Endothelial cell of umbilical vein (primary cell): ENCODE results near the gene RBM28. TPM values are rescaled to one million over a fixed set of nuclear protein-coding genes. Genes with fewer than 3 reads are reported as not detected.

Experiments
- BruUV-seq: library from RNA; stranded (reverse); fragments of 400-500 nt; replicated peaks from 2 replicates; lab custom pipeline; 2021; lab: Mats Ljungman, UMichigan
- CTCF ChIA-PET: fragments of 300-600, 350-600 bp; sonication (Branson Sonifier 250); formaldehyde crosslinking; loops from one replicate; lab custom pipeline; 2021; ENCODE audit warnings: antibody characterized with exemption, inconsistent platforms; lab: Charles Lee
- POLR2A ChIA-PET: fragments of 300-600, 350-600 bp; sonication (Branson Sonifier 250); formaldehyde crosslinking; loops from one replicate; lab custom pipeline; 2021; ENCODE audit warnings: antibody characterized with exemption, inconsistent platforms; lab: Charles Lee
- DNase-seq: peaks from one replicate; pipeline ENCODE4 v3.0.0-alpha.2; 2011; ENCODE audit warnings: low read depth, low spot score
- FAIRE-seq: peaks from 2 replicates; lab custom pipeline; 2011; peaks lifted over from hg19 to GRCh38; lab: Jason Lieb, UNC
- H2AFZ ChIP-seq: 2 replicates; pipeline ENCODE4 v1.6.0; 2012; ENCODE audit warnings: low read depth, low read length, control low read depth, inconsistent platforms
- H3K27ac ChIP-seq: 2 replicates; pipeline ENCODE4 v1.5.1; 2011; ENCODE audit warnings: low read depth, mild to moderate bottlenecking, control low read depth, low read length, moderate library complexity; ENCODE audit not compliant: insufficient read depth
- H3K27me3 ChIP-seq, 2 experiments: 2 replicates each; pipeline versions ENCODE4 v1.6.0 to v1.6.1; 2011; ENCODE audit warnings: low read length in 2 of 2, mixed read lengths in 1 of 2; ENCODE audit not compliant: control insufficient read depth in 2 of 2, insufficient read depth in 2 of 2
- H3K36me3 ChIP-seq, 2 experiments: 2 replicates in 1 of 2; 3 replicates in 1 of 2; pipeline ENCODE4 v1.5.1; 2011; ENCODE audit warnings: low read length in 2 of 2, mild to moderate bottlenecking in 1 of 2, moderate library complexity in 1 of 2; ENCODE audit not compliant: control insufficient read depth in 2 of 2, insufficient read depth in 2 of 2; ENCODE audit errors: extremely low read depth in 1 of 2
- H3K4me1 ChIP-seq: 3 replicates; pipeline ENCODE4 v1.5.1; 2011; ENCODE audit warnings: mild to moderate bottlenecking, low read length; ENCODE audit not compliant: control insufficient read depth, insufficient read depth; ENCODE audit errors: extremely low read depth
- H3K4me2 ChIP-seq: 2 replicates; pipeline ENCODE4 v1.6.1; 2011; ENCODE audit warnings: low read length, control low read depth, mixed read lengths; ENCODE audit not compliant: insufficient read depth
- H3K4me3 ChIP-seq, 3 experiments: fragments of 200-600 bp in 1 of 3; sonication (generic), shearing (Covaris generic) in 1 of 3; replicated peaks in 1 of 3; 2 replicates each; pipeline ENCODE4 v1.5.1; 2011 to 2016; ENCODE audit warnings: control low read depth in 3 of 3, low read length in 3 of 3, mild to moderate bottlenecking in 2 of 3, inconsistent platforms in 1 of 3, low read depth in 1 of 3, moderate library complexity in 1 of 3; ENCODE audit not compliant: insufficient read depth in 1 of 3
- H3K79me2 ChIP-seq: 2 replicates; pipeline ENCODE4 v1.6.0; 2012; ENCODE audit warnings: low read length, inconsistent platforms; ENCODE audit not compliant: control insufficient read depth, insufficient read depth
- H3K9ac ChIP-seq: replicated peaks from 2 replicates; pipeline ENCODE3; 2011; ENCODE audit warnings: low read length, control low read depth; ENCODE audit not compliant: insufficient read depth; ENCODE audit errors: extremely low read depth
- H3K9me1 ChIP-seq: replicated peaks from 3 replicates; pipeline ENCODE4 v1.6.0; 2011; ENCODE audit warnings: mild to moderate bottlenecking, low read length; ENCODE audit not compliant: control insufficient read depth, insufficient read depth; ENCODE audit errors: extremely low read depth
- H3K9me3 ChIP-seq: replicated peaks from 2 replicates; pipeline ENCODE4 v1.5.1; 2012; ENCODE audit warnings: low read length, inconsistent platforms; ENCODE audit not compliant: control insufficient read depth, insufficient read depth
- H4K20me1 ChIP-seq: replicated peaks from 2 replicates; pipeline ENCODE3; 2011; ENCODE audit warnings: mild to moderate bottlenecking, low read length; ENCODE audit not compliant: control insufficient read depth, insufficient read depth; ENCODE audit errors: extremely low read depth
- CTCF ChIP-seq, 2 donors: IDR thresholded peaks; 1 replicate in 1 of 2; 2 replicates in 1 of 2; pipeline ENCODE4 v1.5.1; 2011; ENCODE audit warnings: low read length in 2 of 2, mild to moderate bottlenecking in 2 of 2, moderate library complexity in 2 of 2, control low read depth in 1 of 2, inconsistent platforms in 1 of 2, low read depth in 1 of 2; ENCODE audit not compliant: insufficient read depth in 1 of 2; ENCODE audit errors: extremely low read depth in 1 of 2
- EZH2 ChIP-seq: IDR thresholded peaks from 2 replicates; pipeline ENCODE4 v1.6.1; 2012; ENCODE audit warnings: borderline replicate concordance, low read depth, mild to moderate bottlenecking, moderate library complexity, low read length, inconsistent platforms; ENCODE audit not compliant: severe bottlenecking
- FOS ChIP-seq: IDR thresholded peaks from 2 replicates; pipeline ENCODE4 v1.6.1; 2011; ENCODE audit warnings: mild to moderate bottlenecking, low read length, moderate library complexity, borderline replicate concordance; ENCODE audit not compliant: insufficient read depth
- GATA2 ChIP-seq: IDR thresholded peaks from 2 replicates; pipeline ENCODE4 v1.7.0; 2011; ENCODE audit warnings: low read depth, mild to moderate bottlenecking, moderate library complexity, mixed read lengths, low read length; ENCODE audit not compliant: insufficient read length, insufficient read depth
- JUN ChIP-seq: IDR thresholded peaks from 2 replicates; pipeline ENCODE4 v1.6.1; 2011; ENCODE audit warnings: borderline replicate concordance, low read depth; ENCODE audit not compliant: insufficient read length, insufficient read depth
- MAX ChIP-seq: IDR thresholded peaks from 2 replicates; pipeline ENCODE4 v1.6.1; 2011; ENCODE audit not compliant: insufficient read depth, insufficient read length
- MYC ChIP-seq: IDR thresholded peaks from one replicate; pipeline ENCODE4 v1.6.1; 2011; ENCODE audit warnings: mild to moderate bottlenecking, low read depth, low read length
- POLR2A ChIP-seq: IDR thresholded peaks from 2 replicates; pipeline ENCODE4 v1.6.1; 2012; ENCODE audit warnings: low read depth, mild to moderate bottlenecking, control low read depth, low read length
- POLR2AphosphoS5 ChIP-seq: IDR thresholded peaks from 2 replicates; pipeline ENCODE4 v1.6.1; 2012; ENCODE audit warnings: low read depth, mild to moderate bottlenecking, control low read depth, low read length, moderate library complexity; ENCODE audit not compliant: insufficient read depth
- dilution Hi-C: fragments of 300-500 bp; cut with MboI; formaldehyde crosslinking; loops from one replicate; pipeline ENCODE4 v1.15.0; 2019; ENCODE audit warnings: low sequenced_read_pairs; ENCODE audit not compliant: extremely low pct_ligation_motif_present
- intact Hi-C: fragments of 100-400 bp; cut with micrococcal nuclease; formaldehyde crosslinking; loops from one replicate; pipeline ENCODE4 v1.10.0; 2022
- polyA plus RNA-seq, 4 experiments: library from polyadenylated mRNA; depleted of rRNA in 3 of 4; stranded (reverse) in 3 of 4; unstranded in 1 of 4; fragments of >200 nt; gene quantifications; 2 replicates each; pipeline versions ENCODE4 v1.2.1 to v1.2.3, GENCODE V29; 2011 to 2012; ENCODE audit warnings: missing spikeins in 1 of 4
- total RNA-seq: library from RNA; stranded (reverse); gene quantifications from 2 replicates; pipeline ENCODE4 v1.2.3, GENCODE V29; 2021

The RBM28 gene
- total and polyA plus RNA-seq, 2 donors (not counting 3 experiments of a cell fraction or from before 2014, with no cell fraction given) = 11.6 to 58.7 TPM

- DNase-seq (no peak), FAIRE-seq (no peak)
- no peak overlapping the region for H2AFZ ChIP-seq
- no peak overlapping the region for H3K9ac ChIP-seq
- dilution Hi-C loops (no loop called here), intact Hi-C loops (no loop called here)
- TF ChIP-seq EZH2 (no peak), MAX (no peak), GATA2 (no peak)
- no peaks in the 10 kb centered on the region for H3K9me3 ChIP-seq
- no peak overlapping the region for H3K4me3 ChIP-seq
- peaks cover 2 to 12% of the 10 kb centered on the region in 2 experiments for H3K36me3 ChIP-seq
- H4K20me1 ChIP-seq = no peaks in the 10 kb centered on the region
- ChIA-PET POLR2A (interaction anchor here (0.6 kb wide), 1 partner anchor 276 kb away, joined by 3 read pairs; no protein-coding TSS in a partner anchor), CTCF (interaction anchor here (1.0 kb wide), 1 partner anchor 9 kb away, joined by 4 read pairs; no protein-coding TSS in a partner anchor)
- H3K27ac ChIP-seq = no peak overlapping the region
- no peaks in the 10 kb centered on the region for H3K27me3 ChIP-seq
- no peaks in the 10 kb centered on the region for H3K79me2 ChIP-seq
- H3K4me1 ChIP-seq = no peaks in the 10 kb centered on the region
- no TSS peak for BruUV-seq
- H3K4me2 ChIP-seq = no peak overlapping the region
- H3K9me1 ChIP-seq = no peaks in the 10 kb centered on the region
Measured at GRCh38 chr7:128302139-128302538, 41.6 kb downstream of the RBM28 start.

- Histone ChIP-seq H3K36me3 (peaks cover 0 to 2% of the 10 kb centered on the region in 2 experiments), H3K9me3 (no peaks in the 10 kb centered on the region), H3K27ac (no peak overlapping the region), H3K9ac (no peak overlapping the region), H3K4me3 (no peak overlapping the region), H3K79me2 (no peaks in the 10 kb centered on the region), H2AFZ (no peak overlapping the region), H3K4me2 (no peak overlapping the region), H3K4me1 (no peaks in the 10 kb centered on the region), H3K9me1 (no peaks in the 10 kb centered on the region), H3K27me3 (no peaks in the 10 kb centered on the region), H4K20me1 (no peaks in the 10 kb centered on the region)
- TF ChIP-seq EZH2 = no peak
- no peak for TF ChIP-seq GATA2
- no peak for TF ChIP-seq CTCF (IDR thresholded peaks at IDR 0.05; ENCODE audit: extremely low read depth in 1 of 2, insufficient read depth in 1 of 2, low read depth in 1 of 2, low read length in 2 of 2)
- TF ChIP-seq MAX = no peak
- TF ChIP-seq MYC = no peak
- no peak for TF ChIP-seq FOS
- no peak for TF ChIP-seq JUN
- TF ChIP-seq POLR2A = no peak
- TF ChIP-seq POLR2AphosphoS5 = no peak
- intact Hi-C loops = no loop called here
- dilution Hi-C loops = no loop called here
- ChIA-PET POLR2A (no interaction called here), CTCF (no interaction called here)
- no TSS peak for BruUV-seq
- FAIRE-seq (no peak), DNase-seq (no peak)
Measured at GRCh38 chr7:128299109-128299607, 44.5 kb downstream of the RBM28 start.
